Neural progenitor cell (in vitro differentiated cells): ENCODE measurements around the gene LRRC27. TPM values are rescaled to one million over a fixed set of nuclear protein-coding genes. Genes with fewer than 3 reads are reported as not detected.
A peak's percentile ranks its signal among the peaks of the same experiment; 100 is the strongest.

Experiments used
- DNase-seq: peaks from one replicate; pipeline ENCODE4 v3.0.0-alpha.2; 2016; ENCODE audit warnings: low spot score
- H2AFZ ChIP-seq: fragments of 200-600 bp; sonication (generic); replicated peaks from 2 replicates; pipeline ENCODE4 v1.6.1; 2016; ENCODE audit warnings: antibody characterized with exemption
- H3F3A ChIP-seq: fragments of 200-600 bp; sonication (generic); 2 replicates; pipeline ENCODE4 v1.6.1; 2016; ENCODE audit warnings: antibody characterized with exemption, low read depth
- H3K27ac ChIP-seq: fragments of 200-600 bp; sonication (generic); 2 replicates; pipeline ENCODE4 v1.5.1; 2016; ENCODE audit warnings: mild to moderate bottlenecking
- H3K27me3 ChIP-seq: fragments of 200-600 bp; sonication (generic); 2 replicates; pipeline ENCODE4 v1.6.1; 2016; ENCODE audit warnings: mild to moderate bottlenecking, moderate library complexity
- H3K36me3 ChIP-seq: fragments of 200-600 bp; sonication (generic); 2 replicates; pipeline ENCODE4 v1.5.1; 2016
- H3K4me1 ChIP-seq: fragments of 200-600 bp; sonication (generic); 2 replicates; pipeline ENCODE4 v1.6.1; 2016; ENCODE audit warnings: mixed run types
- H3K4me2 ChIP-seq: fragments of 200-600 bp; sonication (generic); 2 replicates; pipeline ENCODE4 v1.6.1; 2016
- H3K4me3 ChIP-seq: fragments of 200-600 bp; sonication (generic); 2 replicates; pipeline ENCODE4 v1.5.1; 2016
- H3K79me2 ChIP-seq: fragments of 200-600 bp; sonication (generic); 2 replicates; pipeline ENCODE4 v1.6.1; 2016; ENCODE audit warnings: low read depth
- H3K9ac ChIP-seq: fragments of 200-600 bp; sonication (generic); 2 replicates; pipeline ENCODE4 v1.6.1; 2016
- H3K9me3 ChIP-seq: fragments of 200-600 bp; sonication (generic); 2 replicates; pipeline ENCODE4 v1.5.1; 2016; ENCODE audit warnings: low read depth
- H4K20me1 ChIP-seq: fragments of 200-600 bp; sonication (generic); 2 replicates; pipeline ENCODE4 v1.6.1; 2016; ENCODE audit warnings: low read depth
- H3K27ac Mint-ChIP-seq: 3 replicates; pipeline ENCODE4 v1.8.0; 2021; ENCODE audit warnings: mixed read lengths
- H3K27me3 Mint-ChIP-seq: 2 replicates; pipeline ENCODE4 v1.8.0; 2022; ENCODE audit warnings: low read depth, mild to moderate bottlenecking, inconsistent platforms, moderate library complexity, mixed read lengths; ENCODE audit not compliant: insufficient read depth
- H3K36me3 Mint-ChIP-seq: 3 replicates; pipeline ENCODE4 v1.8.0; 2021; ENCODE audit warnings: mixed read lengths
- H3K4me1 Mint-ChIP-seq: 3 replicates; pipeline ENCODE4 v1.8.0; 2021; ENCODE audit warnings: mixed read lengths
- H3K4me3 Mint-ChIP-seq: 3 replicates; pipeline ENCODE4 v1.8.0; 2021; ENCODE audit warnings: mild to moderate bottlenecking, moderate library complexity, mixed read lengths
- H3K9me3 Mint-ChIP-seq: 3 replicates; pipeline ENCODE4 v1.8.0; 2020; ENCODE audit warnings: mixed read lengths
- CTCF ChIP-seq: fragments of 200-600 bp; sonication (generic); IDR thresholded peaks from 2 replicates; pipeline ENCODE4 v1.5.1; 2017; ENCODE audit warnings: antibody characterized with exemption, mild to moderate bottlenecking
- EZH2 ChIP-seq: fragments of 200-600 bp; sonication (generic); IDR thresholded peaks from 2 replicates; pipeline ENCODE4 v1.6.1; 2017; ENCODE audit warnings: antibody characterized with exemption, mild to moderate bottlenecking, moderate library complexity
- EZH2phosphoT487 ChIP-seq: fragments of 200-600 bp; sonication (generic); IDR thresholded peaks from 2 replicates; pipeline ENCODE4 v1.6.1; 2017; ENCODE audit warnings: antibody characterized with exemption
- total RNA-seq: library from RNA; depleted of rRNA; stranded (reverse); fragments of >200 nt; gene quantifications from 2 replicates; pipeline ENCODE4 v1.2.3, GENCODE V29; 2015; ENCODE audit warnings: low replicate concordance

Gene LRRC27
- total RNA-seq, 1 donor from 2014 or later, result 16.9 TPM

GRCh38 chr10:132421847-132422751, 90.1 kb downstream of the LRRC27 start:
- Histone ChIP-seq H3K4me1 (peaks cover 26% of the 10 kb centered on the region), H2AFZ (peak overlapping the region; percentile 3), H4K20me1 (no peaks in the 10 kb centered on the region), H3K27me3 (no peaks in the 10 kb centered on the region), H3K4me3 (no peak overlapping the region), H3K36me3 (no peaks in the 10 kb centered on the region), H3K9ac (no peak overlapping the region), H3F3A (peaks cover 15% of the 10 kb centered on the region), H3K4me2 (peak overlapping the region; percentile 10), H3K9me3 (no peaks in the 10 kb centered on the region), H3K27ac (no peak overlapping the region), H3K79me2 (no peaks in the 10 kb centered on the region)
- DNase-seq, result no peak
- no peaks in the 10 kb centered on the region for H3K27me3 Mint-ChIP-seq
- TF ChIP-seq EZH2phosphoT487 (no peak), CTCF (no peak), EZH2 (no peak)
- H3K36me3 Mint-ChIP-seq, result no peaks in the 10 kb centered on the region
- no peak overlapping the region for H3K4me3 Mint-ChIP-seq
- no peaks in the 10 kb centered on the region for H3K9me3 Mint-ChIP-seq
- H3K4me1 Mint-ChIP-seq, result peaks cover 28% of the 10 kb centered on the region
- H3K27ac Mint-ChIP-seq, result peak overlapping the region; percentile 75

- Histone ChIP-seq H3F3A (peaks cover 15% of the 10 kb centered on the region), H3K36me3 (no peaks in the 10 kb centered on the region), H3K4me2 (no peak overlapping the region), H3K27ac (no peak overlapping the region), H3K9ac (no peak overlapping the region), H3K79me2 (no peaks in the 10 kb centered on the region), H4K20me1 (no peaks in the 10 kb centered on the region), H3K4me3 (no peak overlapping the region), H3K27me3 (no peaks in the 10 kb centered on the region), H3K9me3 (no peaks in the 10 kb centered on the region), H2AFZ (no peak overlapping the region), H3K4me1 (peaks cover 22% of the 10 kb centered on the region)
- Mint-ChIP-seq H3K27ac (peak overlapping the region; percentile 75), H3K4me1 (peaks cover 27% of the 10 kb centered on the region), H3K4me3 (no peak overlapping the region), H3K9me3 (no peaks in the 10 kb centered on the region), H3K36me3 (no peaks in the 10 kb centered on the region), H3K27me3 (no peaks in the 10 kb centered on the region)
- no peak for DNase-seq
- no peak for TF ChIP-seq EZH2phosphoT487
Measured at GRCh38 chr10:132422903-132423825, 91.2 kb downstream of the LRRC27 start.

GRCh38 chr10:132423966-132424861, 92.2 kb downstream of the LRRC27 start:
- H2AFZ ChIP-seq, result no peak overlapping the region
- no peak overlapping the region for H3K27ac Mint-ChIP-seq
- no peaks in the 10 kb centered on the region for H3K9me3 ChIP-seq
- no peak overlapping the region for H3K9ac ChIP-seq
- H3K4me3 ChIP-seq, result no peak overlapping the region
- H3K27ac ChIP-seq, result no peak overlapping the region
- H3K4me1 ChIP-seq, result peaks cover 15% of the 10 kb centered on the region
- TF ChIP-seq EZH2phosphoT487, result no peak
- no peak for TF ChIP-seq CTCF
- no peak for TF ChIP-seq EZH2
- no peak overlapping the region for H3K4me3 Mint-ChIP-seq
- H3K27me3 ChIP-seq, result no peaks in the 10 kb centered on the region
- H3K36me3 Mint-ChIP-seq, result no peaks in the 10 kb centered on the region
- H3K79me2 ChIP-seq, result no peaks in the 10 kb centered on the region
- H3F3A ChIP-seq, result peaks cover 15% of the 10 kb centered on the region
- no peaks in the 10 kb centered on the region for H3K9me3 Mint-ChIP-seq
- no peaks in the 10 kb centered on the region for H3K27me3 Mint-ChIP-seq
- no peaks in the 10 kb centered on the region for H4K20me1 ChIP-seq
- H3K4me1 Mint-ChIP-seq, result peaks cover 22% of the 10 kb centered on the region
- no peak for DNase-seq
- no peaks in the 10 kb centered on the region for H3K36me3 ChIP-seq
- H3K4me2 ChIP-seq, result no peak overlapping the region
